ENCODE measurements around the gene BANK1.

- TF ChIP-seq, protein P1, sequence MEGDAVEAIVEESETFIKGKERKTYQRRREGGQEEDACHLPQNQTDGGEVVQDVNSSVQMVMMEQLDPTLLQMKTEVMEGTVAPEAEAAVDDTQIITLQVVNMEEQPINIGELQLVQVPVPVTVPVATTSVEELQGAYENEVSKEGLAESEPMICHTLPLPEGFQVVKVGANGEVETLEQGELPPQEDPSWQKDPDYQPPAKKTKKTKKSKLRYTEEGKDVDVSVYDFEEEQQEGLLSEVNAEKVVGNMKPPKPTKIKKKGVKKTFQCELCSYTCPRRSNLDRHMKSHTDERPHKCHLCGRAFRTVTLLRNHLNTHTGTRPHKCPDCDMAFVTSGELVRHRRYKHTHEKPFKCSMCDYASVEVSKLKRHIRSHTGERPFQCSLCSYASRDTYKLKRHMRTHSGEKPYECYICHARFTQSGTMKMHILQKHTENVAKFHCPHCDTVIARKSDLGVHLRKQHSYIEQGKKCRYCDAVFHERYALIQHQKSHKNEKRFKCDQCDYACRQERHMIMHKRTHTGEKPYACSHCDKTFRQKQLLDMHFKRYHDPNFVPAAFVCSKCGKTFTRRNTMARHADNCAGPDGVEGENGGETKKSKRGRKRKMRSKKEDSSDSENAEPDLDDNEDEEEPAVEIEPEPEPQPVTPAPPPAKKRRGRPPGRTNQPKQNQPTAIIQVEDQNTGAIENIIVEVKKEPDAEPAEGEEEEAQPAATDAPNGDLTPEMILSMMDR (tag by site-specific recombination; IDR thresholded peaks at IDR 0.05): no peak
- no peak for TF ChIP-seq ZSCAN18 (tag by site-specific recombination; IDR thresholded peaks at IDR 0.05)
- no peak for TF ChIP-seq REST (tag by site-specific recombination; IDR thresholded peaks at IDR 0.05)
- no peak for TF ChIP-seq GLI4 (tag by site-specific recombination; IDR thresholded peaks at IDR 0.05)
- no peak for TF ChIP-seq KLF7 (tag by site-specific recombination; IDR thresholded peaks at IDR 0.05; ENCODE audit: borderline replicate concordance)
Measured at GRCh38 chr4:101942891-101943290, 152.4 kb downstream of the BANK1 start.

All from HEK293 (cell line).